GM18858 (cell line): ENCODE data around the gene EVI5.

Experiments used
- ATAC-seq: cut with Tn5 transposase; IDR thresholded peaks from one replicate; pipeline ENCODE4 v1.9.1; 2021; ENCODE audit not compliant: unreplicated experiment

EVI5 gene

GRCh38 chr1:92784639-92785500 lies at the start of gene EVI5:
TSS of gene EVI5 (minus strand) at chr1:92785108. CDS start at chr1:92736546, 48,562 bp downstream.
- peak; percentile 91 for ATAC-seq

DNA sequence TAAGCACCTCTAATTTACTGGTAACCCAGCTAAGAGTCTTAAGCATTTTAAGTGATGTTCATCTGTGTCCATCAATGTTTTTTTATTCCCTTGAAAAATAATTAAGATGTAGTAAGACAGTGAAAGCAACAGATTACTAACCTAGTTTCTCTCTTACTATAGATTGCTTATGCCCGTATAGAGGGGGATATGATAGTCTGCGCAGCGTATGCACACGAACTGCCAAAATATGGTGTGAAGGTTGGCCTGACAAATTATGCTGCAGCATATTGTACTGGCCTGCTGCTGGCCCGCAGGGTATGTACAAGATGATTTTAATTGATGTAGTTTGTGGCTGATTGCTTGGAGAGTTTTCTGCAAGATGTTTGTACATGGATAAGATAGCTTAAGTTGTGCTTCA lies 49.7 kb upstream of the EVI5 start:
- no peak for ATAC-seq

- ATAC-seq = no peak
Measured at GRCh38 chr1:92833840-92834239, 48.9 kb upstream of the EVI5 start.

DNA sequence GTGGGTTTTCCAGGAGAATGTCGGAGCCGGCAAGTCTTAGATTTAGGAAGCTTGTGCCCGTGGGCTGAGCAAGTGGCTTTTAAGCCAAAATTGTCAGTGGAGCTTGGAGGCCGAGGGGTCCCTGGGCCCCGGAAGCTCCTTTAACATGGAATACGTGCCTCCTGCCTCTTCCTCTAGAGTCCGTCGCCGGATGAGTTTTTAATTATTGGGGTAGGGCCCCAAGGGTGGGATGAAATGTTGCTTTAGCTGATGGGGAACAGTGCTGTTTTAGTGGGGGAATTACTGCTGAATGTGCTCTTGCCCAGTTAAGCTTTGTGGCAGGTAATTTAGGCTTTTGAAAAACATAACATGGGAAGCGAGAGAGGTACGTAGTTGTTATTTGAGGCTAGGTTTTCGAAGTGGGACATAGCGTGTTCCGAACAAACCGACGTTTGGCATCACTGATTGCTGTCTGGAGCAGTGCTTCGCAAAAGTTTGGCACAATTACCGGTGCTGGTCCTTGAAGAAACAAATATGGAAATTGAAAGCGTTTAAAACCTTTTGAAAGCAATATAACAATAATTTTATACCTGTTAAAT lies 47.7 kb upstream of the EVI5 start:
- no peak for ATAC-seq

DNA sequence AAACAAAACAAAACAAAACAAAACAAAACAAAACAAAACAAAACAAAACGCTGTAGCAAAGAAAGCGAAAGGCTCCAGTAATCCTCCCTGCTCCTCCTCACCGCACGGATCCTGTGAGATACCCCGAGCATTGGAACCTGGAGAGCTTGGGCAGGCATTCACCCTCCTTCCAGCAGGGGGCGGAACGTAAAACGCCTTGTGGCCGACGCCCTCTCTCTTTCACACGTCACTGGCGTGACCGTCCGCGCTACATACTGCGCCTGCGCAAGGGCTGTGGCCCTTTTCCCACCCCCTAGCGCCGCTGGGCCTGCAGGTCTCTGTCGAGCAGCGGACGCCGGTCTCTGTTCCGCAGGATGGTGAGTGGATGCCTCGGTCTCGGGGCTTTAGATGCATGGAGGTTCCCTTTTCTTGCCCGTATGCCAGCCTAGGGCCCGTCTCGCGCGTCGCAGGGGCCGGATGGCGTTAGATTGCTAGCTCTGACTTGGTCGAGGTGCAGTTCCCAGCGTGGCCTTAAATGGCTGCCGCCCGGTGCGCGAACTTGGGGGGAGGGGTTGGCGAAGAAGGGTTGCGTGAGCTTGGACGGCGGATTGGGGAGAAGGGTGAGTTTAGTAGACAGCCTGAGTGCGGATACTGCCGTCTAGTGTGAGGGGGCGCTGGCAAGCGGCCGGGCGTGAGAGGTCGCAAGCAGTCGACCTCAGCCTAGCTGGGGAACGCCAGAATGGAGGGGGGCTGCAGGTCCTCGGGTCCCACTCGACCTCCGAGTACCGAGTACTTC lies 47.0 kb upstream of the EVI5 start, which contains the start of gene RPL5:
Gene RPL5, plus strand, starts transcription at position 279 of the 775 bp plus-strand sequence. Its CDS starts 75 bp downstream, at position 354.
- peak; percentile 87 for ATAC-seq

DNA sequence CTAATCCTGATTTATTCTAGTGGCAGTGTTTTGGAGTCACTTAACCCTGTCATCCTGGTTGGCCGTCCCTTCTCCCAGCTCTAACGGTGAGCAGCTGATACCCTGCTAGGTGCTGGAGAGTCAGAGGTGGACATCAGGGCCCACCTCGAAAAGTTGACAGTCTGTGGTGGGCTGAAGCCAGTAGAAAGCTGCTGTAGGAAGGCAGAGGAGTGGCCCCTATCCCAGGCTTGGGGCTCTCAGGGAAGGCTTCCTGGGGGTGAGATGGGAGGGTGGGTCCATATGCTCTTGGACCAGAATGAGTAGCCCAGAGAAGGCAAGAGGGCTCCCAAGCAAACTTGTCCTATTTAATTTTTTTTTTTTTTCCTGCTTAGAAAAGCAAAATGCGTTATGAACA lies 46.5 kb upstream of the EVI5 start:
- no peak for ATAC-seq

- ATAC-seq = no peak
Measured at GRCh38 chr1:92826792-92827191, 41.9 kb upstream of the EVI5 start.

DNA sequence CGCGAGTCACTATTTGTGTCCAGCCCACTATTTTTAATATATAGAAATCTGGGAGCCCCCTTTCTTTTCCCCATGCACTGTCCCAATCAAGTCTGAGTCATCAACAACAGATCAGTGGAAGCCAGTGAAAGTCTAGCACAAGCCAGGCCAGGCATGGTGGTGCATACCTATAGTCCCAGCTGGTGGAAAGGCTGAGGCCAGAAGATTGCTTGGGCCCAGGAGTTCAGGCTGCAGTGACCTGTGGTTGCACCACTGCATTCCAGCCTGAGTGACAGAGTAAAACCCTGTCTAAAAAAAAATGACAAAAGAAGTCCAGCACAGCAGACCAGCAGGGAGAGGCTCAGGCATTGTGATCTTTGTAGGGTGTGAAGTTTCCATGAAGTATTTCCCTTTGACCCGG lies 38.0 kb upstream of the EVI5 start:
- ATAC-seq = no peak

- ATAC-seq = no peak
Measured at GRCh38 chr1:92820551-92820950, 35.6 kb upstream of the EVI5 start.

- ATAC-seq = no peak
Measured at GRCh38 chr1:92820024-92820423, 35.1 kb upstream of the EVI5 start.

DNA sequence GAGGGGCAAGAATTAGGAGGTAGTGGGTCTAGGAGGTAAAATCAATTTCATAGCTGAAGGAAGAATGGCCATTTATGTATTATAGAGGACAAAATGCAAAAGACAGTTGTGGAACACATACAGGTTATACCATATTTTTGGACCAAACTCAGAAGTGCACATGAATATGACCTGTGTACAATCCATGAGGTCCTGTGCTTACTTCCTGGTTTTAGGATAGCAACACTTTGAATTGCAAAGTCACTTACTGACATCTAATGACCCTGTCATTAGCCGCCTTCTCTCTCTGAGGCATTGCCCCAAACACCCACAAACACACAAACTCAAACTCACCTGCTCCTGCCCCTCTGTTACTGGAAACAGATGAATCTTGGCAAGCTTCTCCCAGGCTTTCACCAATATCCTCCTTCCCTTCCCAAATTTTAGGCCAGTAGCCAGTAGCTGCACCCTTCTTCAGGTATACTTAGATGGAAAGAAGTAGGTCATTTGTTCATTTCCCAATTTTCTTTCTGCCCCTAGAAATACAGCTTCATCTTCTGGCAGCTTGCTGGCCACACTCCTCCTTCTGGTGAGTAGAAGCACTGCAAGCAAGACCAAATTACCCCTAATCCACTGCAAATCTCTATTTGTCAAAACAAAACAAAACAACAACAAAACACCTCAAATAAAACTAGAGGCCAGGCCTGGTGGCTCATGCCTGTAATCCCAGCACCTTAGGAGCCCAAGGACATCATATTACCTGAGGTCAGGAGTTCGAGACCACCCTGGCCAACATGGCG lies 33.3 kb upstream of the EVI5 start:
- ATAC-seq = no peak

- no peak for ATAC-seq
Measured at GRCh38 chr1:92817137-92817697, 32.3 kb upstream of the EVI5 start.

- no peak for ATAC-seq
Measured at GRCh38 chr1:92816732-92817131, 31.8 kb upstream of the EVI5 start.

DNA sequence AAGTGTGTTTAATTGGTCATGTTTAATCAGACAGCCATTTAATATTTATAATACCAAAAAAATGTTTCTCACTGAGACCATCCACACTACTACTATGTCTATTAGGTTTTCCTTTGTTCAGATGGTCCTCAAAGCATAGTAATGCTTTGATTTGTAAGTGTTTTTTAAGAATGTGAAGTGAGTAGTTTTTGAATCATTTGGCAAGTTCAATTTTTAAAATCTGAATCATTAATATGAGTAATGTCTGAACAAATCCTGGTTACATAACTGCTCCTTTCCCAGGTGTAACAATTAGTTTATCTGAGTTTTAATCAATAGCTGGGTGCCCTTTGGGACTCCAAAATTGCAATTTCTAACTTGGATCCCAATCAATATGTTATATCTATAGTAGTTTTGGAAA lies 23.5 kb upstream of the EVI5 start:
- ATAC-seq = no peak

DNA sequence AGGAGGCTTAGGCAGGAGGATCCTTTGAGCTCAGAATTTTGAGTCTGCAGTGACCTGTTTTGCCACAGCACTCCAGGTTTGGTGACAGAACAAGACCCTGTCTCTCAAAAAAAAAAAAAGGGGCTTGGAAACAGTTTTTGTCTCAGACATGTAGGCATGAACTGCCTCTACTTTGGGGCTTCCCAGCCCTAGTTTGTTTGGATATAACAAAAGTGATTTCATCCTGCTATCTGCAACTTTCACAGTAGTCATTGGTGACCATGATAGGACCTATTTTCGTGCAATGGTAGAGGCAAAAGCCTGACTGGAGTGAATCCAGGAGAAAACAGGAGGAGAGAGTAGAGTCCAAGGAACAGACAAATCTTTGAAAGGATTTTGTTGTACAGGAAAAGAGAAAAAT lies 20.3 kb upstream of the EVI5 start:
- ATAC-seq = no peak

- ATAC-seq = peak; percentile 55
Measured at GRCh38 chr1:92804721-92805201, 19.9 kb upstream of the EVI5 start.

- no peak for ATAC-seq
Measured at GRCh38 chr1:92803140-92803887, 18.4 kb upstream of the EVI5 start.

- ATAC-seq = no peak
Measured at GRCh38 chr1:92797961-92798360, 13.1 kb upstream of the EVI5 start.

DNA sequence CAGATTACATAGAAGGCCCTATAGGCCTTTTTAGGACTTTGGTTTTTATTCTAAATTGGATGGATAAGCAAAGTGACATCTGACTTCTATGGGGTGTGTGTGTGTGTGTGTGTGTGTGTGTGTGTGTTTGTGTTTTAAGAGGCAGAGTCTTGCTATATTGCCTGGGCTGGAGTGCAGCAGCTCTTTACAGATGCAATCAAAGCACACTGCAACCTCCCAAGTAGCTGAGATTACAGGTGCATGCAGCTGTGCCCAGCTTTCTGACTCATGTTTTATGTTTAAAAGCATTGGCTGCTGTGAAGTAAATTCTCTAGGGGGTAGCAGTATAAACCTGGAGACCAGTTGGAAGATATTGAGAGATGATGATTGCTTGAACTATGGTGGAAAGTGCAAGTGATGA lies 12.4 kb upstream of the EVI5 start:
- ATAC-seq = no peak

- ATAC-seq = no peak
Measured at GRCh38 chr1:92795166-92795565, 10.3 kb upstream of the EVI5 start.
